ENCODE data around the gene CA5A. TPM values are rescaled to one million over a fixed set of nuclear protein-coding genes. Genes with fewer than 3 reads are reported as not detected.
"Not testable (repeated sequence)": the region's sequence is repeated elsewhere in the genome, so short reads cannot be mapped to it uniquely, and the experiment has no call there.

Gene CA5A
- total RNA-seq, 1 experiment from 2014 or later: not detected

- DNase-seq (ENCODE audit: low spot score): no peak
These were observed 12.1 kb downstream of the CA5A start for GRCh38 chr16:87924041-87924810.

GRCh38 chr16:87922250-87922871 is 14.0 kb downstream of the CA5A start:
- no peak for DNase-seq (ENCODE audit: low spot score)

DNA sequence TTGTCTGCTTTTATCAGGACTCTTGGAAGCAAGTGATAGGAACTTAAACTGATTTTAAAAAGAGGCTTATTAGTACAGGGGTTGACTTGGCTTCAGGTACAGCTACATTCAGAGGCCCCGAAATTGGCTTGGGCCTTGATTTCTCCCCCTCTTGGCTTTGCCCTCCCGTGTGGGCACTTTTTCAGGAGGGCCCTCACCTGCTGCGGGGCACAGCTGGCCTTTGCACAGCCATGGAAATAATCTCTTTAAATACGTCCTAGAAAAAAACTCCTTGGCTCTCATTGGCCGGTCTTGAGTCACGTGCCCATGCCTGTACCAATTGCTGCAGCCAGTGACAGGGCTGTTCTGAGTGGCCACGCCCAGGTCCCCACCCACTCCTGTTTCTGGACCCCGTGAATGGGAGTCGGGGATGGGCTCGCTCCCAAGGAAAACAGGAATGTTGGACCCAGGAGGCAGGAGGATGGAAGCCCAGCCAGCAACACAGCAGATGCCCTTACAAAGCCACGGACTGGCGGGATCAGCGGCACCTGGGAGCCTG is 15.0 kb downstream of the CA5A start:
- no peak for DNase-seq (ENCODE audit: low spot score)

DNA sequence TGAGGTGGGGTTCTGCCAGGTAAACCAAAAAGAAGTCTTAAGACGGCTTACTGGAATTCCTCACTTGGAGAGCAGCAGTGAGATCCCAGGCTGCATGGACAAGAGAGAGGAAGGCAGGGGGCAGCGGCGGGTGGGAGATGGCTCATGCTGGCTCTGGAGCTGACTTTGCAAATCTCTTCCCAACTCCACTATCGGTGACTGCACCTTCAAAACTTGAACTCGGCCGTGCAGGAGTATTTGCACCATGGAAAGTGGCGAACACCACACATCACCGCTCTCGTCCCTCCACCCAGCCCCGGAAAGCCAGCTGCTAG is 16.7 kb downstream of the CA5A start:
- no peak for DNase-seq (ENCODE audit: low spot score)

DNA sequence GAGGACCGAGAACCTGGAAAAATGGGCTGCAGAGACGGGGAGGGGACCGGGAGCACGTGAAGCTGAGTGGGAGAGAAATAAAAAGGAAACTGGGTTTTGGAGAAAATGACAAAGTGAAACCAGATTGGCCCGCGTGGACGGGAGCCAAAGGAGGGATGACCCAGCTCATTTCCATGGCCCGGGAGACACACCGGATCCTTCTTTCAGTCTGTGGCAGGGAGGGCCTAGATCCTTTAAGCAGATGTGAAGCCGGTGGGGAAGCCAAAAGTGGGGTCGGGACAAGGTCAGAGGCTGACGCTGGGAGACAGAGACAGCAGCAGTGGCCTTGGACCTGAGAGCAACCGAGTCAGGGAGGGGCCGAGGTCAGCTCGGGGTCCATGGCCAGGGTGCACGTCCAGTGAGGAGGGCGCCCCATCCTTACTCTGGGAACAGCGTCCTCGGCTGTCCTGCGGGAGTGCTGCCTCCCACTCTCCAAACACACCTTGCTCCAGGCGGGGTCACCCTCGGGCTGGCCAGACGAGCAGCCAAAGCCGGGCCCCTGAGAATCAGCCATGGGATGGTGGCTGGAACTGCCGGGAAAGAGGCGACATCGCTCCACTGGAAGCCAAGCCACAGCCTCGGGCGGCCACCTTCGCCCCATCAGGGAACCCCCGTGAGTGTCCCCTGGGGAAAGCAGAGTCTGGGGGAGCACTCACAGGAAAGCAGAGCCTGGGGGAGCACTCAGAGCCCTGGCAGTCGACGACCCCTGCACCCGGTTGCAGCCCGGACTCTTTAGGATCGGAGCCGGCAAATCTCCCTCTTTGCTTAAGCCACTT is 17.3 kb downstream of the CA5A start:
- DNase-seq (ENCODE audit: low spot score): no peak

- no peak for DNase-seq (ENCODE audit: low spot score)
These were observed 18.0 kb downstream of the CA5A start for GRCh38 chr16:87918338-87918737.

DNA sequence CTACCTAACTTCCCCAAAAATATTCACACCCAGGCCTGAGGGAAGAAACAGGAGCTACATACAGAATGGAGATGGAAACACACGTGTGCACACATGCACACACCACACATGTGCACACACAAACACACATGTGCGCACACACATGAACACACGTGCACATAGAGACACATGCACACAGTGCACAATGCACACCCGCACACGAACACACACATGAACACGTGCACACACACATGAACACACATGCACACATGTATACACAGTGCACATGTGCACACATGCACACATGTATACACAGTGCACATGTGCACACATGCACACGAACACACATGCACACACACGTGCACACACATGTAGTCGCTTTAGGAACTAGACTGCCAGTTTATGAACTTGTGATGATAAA is 18.8 kb downstream of the CA5A start:
- DNase-seq (ENCODE audit: low spot score): no peak

DNA sequence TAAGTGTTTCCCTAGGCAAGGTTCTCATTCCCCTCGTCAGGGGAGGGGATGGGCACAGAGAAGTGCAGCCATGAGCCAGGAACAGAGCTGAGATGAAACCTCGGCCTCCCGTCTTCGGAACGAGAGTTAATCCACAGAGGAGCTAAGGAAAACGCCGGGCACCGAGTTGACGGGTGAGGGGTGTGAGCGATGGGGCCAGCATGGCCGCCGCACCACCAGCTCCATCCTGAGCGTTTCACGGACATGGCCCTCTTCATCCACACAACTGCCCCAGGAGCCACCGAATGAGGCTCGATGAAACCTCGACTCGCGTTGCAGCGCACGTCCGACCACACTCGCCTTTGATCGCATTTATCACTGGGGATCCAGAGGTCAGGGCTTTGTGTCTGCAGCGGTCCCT is 21.5 kb downstream of the CA5A start:
- DNase-seq (ENCODE audit: low spot score): no peak

DNA sequence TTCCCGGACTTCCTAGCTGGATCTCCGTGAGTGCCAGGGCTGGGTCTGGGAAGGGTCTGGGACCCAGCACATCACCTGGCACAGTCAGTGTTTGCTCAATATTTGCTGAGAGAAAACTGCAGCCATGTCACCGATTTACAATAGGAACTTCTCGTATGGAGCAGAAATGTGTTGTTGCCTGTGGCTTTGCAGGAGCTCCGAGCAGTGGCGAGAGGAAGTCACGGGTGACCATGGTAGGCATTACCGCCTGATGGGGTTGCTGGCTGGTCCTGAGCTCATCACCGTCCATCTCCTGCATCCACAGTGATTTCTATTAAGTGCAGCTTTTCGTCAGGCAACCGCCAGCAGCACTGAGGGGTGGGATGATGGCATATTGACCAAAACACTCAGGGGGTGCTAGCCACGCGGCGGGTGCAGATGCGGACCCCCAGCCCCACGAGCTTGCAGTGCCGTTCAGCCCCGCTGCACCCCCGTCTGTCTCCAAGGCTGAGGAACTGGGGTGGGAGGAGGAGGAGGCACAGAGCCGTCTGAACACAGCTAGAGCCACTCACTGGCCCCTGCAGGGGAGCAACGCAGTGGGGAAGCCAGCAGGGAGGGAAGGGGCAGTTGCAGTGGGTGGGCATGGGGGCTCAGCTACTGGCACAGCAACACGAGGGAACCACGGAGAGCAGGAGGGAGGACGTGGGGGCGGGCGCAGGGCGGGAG is 22.2 kb downstream of the CA5A start:
- DNase-seq (ENCODE audit: low spot score): not testable (repeated sequence)

DNA sequence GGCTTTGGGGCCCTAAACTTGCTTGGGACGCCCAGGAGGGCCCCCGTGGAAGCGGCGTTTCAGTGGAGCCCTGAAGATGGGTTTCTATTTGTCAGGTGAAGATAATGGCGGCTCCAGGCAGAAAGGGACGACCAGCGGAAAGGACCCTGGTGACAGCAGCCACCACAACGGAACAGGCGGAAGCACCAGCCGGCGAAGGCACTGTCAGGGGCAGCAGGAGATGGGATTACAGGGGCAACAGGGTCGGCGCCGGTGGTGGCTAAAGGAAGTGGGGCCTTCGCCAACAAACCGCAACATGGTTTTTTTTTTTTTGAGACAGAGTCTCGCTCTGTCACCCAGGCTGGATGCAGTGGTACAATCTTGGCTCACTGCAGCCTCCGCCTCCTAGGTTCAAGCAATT is 23.6 kb downstream of the CA5A start:
- not testable (repeated sequence) for DNase-seq (ENCODE audit: low spot score)

DNA sequence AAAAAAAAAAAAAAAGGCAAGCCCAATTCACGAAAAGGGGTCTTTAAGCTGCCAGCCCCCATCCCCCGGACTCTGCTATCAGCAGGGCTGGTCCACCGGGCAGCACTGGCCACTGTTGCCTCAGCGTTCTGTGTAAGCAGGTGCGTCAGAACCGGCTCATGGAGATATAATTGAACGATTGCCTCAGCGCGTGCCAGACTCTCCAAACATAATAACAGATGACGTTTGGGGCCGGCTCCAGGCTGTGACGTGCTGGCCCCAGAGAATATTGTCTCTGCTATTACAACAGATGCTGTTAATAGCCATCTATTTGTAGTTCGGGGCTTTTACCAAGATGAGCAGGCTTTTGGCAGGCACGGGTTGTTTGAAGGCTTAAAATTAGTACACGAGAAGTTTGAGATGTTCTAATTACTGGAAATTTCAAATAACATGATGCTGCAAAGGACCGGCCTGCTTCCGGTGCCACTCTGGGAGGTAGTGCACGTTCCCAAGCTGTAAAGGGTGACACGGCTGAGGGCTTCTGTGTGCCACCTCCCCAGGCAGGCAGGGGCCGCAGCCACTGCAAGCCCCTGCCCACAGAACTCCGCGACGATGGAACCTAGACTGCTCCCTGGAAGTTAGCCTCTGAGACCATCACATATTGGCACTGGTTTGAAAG is 25.1 kb downstream of the CA5A start:
- not testable (repeated sequence) for DNase-seq (ENCODE audit: low spot score)

- DNase-seq (ENCODE audit: low spot score): peak; percentile 54
These were observed 27.0 kb downstream of the CA5A start for GRCh38 chr16:87909203-87909935.

GRCh38 chr16:87908101-87908500 is 28.2 kb downstream of the CA5A start:
- not testable (repeated sequence) for DNase-seq (ENCODE audit: low spot score)

GRCh38 chr16:87905521-87905920 is 30.8 kb downstream of the CA5A start:
- not testable (repeated sequence) for DNase-seq (ENCODE audit: low spot score)

DNA sequence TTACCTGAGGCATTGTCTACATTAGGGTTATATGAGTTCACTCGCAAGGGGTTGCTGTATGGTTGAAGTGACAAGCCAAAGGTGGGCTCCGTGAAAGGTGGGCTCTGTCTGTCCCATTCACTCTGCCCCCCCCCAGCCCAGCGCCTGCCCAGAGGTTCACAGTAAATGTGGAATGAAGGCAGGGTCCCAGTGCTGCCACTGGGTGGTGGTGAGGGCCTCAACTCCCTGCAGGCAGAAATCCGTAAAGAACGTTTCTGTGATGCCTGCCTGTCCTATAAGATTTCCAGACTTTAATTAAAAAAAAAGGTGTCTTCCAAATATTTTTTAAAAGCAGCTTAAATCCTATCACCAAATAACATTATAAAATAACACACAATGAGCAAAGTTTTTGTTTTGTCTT is 31.4 kb downstream of the CA5A start:
- not testable (repeated sequence) for DNase-seq (ENCODE audit: low spot score)

DNA sequence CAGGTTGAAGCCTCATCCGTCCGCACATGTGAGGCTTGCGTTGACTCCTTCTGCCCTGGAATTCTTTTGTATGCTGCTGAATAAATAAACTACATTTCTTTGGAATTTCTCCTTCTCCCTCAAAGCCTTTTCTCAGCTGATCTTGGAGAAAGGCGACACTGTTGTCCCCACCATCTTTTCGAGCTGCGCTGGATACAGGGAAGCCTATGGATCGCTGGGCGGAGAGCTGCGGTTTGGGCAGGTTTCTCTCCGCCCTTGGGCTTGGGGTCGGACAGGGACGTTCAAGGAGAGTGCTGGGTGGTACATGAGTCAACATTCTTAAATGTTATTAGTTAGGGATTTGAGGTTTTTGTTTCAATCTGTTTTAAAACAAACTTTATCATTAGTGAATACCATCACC is 35.8 kb downstream of the CA5A start:
- DNase-seq (ENCODE audit: low spot score): not testable (repeated sequence)

DNA sequence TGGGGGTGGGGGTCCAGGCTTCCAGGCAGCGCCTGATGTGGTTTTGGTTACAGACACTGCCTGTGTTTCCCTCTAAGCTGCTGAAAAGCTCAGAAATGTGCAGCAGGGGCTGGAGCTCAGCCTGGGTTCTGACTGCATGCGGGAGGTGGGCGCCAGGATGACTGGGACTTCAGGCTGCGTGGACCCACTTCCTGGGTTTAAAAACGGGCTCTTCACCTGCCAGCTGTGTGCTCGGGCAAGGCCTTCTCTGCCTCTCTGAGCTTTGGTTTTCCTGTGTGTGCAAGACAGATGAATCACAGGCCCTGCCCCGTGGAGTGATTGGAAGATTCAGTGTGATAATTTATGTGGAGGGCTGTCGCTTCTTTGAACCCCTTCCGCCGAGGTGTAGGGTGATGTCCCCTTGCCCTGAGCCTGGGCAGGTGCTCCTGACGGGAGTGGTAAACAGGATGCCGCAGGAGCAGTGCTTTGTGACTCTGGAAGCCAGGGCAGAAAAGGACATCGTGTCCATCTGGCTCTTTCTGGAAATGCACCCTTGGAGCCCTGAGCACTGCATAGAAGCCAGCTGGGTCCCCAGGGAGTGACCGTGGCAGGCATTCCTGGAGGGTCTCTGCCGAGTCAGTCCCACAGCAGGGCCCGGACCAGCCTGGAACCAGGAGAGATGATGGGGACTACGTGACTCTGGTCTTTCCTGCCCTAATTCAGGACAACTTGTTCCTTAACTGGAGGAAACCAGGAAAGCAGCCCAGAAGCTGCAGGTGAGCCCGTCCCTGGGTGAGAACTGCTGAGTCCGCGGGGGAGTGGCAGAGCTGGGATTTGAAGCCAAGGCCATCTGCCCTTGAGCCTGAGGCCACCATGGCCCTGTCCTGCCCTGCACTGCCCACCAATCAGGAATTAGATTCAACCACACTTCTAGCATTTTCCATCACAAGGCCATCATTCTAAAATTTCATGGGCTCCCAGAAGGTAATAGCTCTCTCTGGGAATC is 38.5 kb downstream of the CA5A start:
- no peak for DNase-seq (ENCODE audit: low spot score)

GRCh38 chr16:87896924-87897520 is 39.3 kb downstream of the CA5A start:
- not testable (repeated sequence) for DNase-seq (ENCODE audit: low spot score)
